HepG2 (cell line): Measurements from ENCODE around the gene DOCK1. TPM values are rescaled to one million over a fixed set of nuclear protein-coding genes. Genes with fewer than 3 reads are reported as not detected.

ENCODE experiments used
- BHLHE40 ChIP-seq: IDR thresholded peaks from 2 replicates; pipeline ENCODE4 v1.6.1; 2011; ENCODE audit warnings: low read length, improper control_type of control experiment
- CENPBD1 ChIP-seq: sonication (generic); formaldehyde crosslinking; IDR thresholded peaks from 2 replicates; pipeline ENCODE4 v1.8.0; 2022; ENCODE audit warnings: missing genetic modification reagents, low read depth, mild to moderate bottlenecking, borderline replicate concordance
- DMAP1 ChIP-seq: IDR thresholded peaks from 2 replicates; pipeline ENCODE4 v1.6.1; 2016
- FOSL2 ChIP-seq: sonication (generic); formaldehyde crosslinking; IDR thresholded peaks from 2 replicates; pipeline ENCODE4 v1.4.0; 2020; ENCODE audit warnings: missing genetic modification reagents
- JUN ChIP-seq: sonication (generic); formaldehyde crosslinking; IDR thresholded peaks from 2 replicates; pipeline ENCODE4 v1.4.0; 2020; ENCODE audit warnings: mild to moderate bottlenecking, missing genetic modification reagents
- PRDM10 ChIP-seq: sonication (generic); formaldehyde crosslinking; IDR thresholded peaks from 2 replicates; pipeline ENCODE4 v1.4.0; 2020; ENCODE audit warnings: low read depth, missing genetic modification reagents
- STAT6 ChIP-seq: sonication (generic); formaldehyde crosslinking; IDR thresholded peaks from 2 replicates; pipeline ENCODE4 v1.4.0; 2020; ENCODE audit warnings: missing genetic modification reagents, mild to moderate bottlenecking, borderline replicate concordance
- TFE3 ChIP-seq: IDR thresholded peaks from 2 replicates; pipeline ENCODE4 v1.6.1; 2016
- XRCC5 ChIP-seq: fragments of 200-400 bp; formaldehyde crosslinking; optimal IDR thresholded peaks from 2 replicates; pipeline ENCODE3; 2017; ENCODE audit warnings: mild to moderate bottlenecking, low read length
- YEATS4 ChIP-seq: sonication (generic); formaldehyde crosslinking; IDR thresholded peaks from 2 replicates; pipeline ENCODE4 v1.4.0; 2020; ENCODE audit warnings: missing genetic modification reagents, borderline replicate concordance
- ZBTB4 ChIP-seq: sonication (generic); formaldehyde crosslinking; IDR thresholded peaks from 2 replicates; pipeline ENCODE4 v1.4.0; 2020; ENCODE audit warnings: missing genetic modification reagents, mild to moderate bottlenecking, borderline replicate concordance
- ZNF503 ChIP-seq: sonication (generic); formaldehyde crosslinking; IDR thresholded peaks from 2 replicates; pipeline ENCODE4 v1.4.0; 2020; ENCODE audit warnings: missing genetic modification reagents
- ZNF605 ChIP-seq: sonication (generic); formaldehyde crosslinking; IDR thresholded peaks from 2 replicates; pipeline ENCODE4 v1.8.0; 2022; ENCODE audit warnings: mild to moderate bottlenecking, missing genetic modification reagents
- polyA plus RNA-seq, 8 experiments: library from polyadenylated mRNA; depleted of rRNA in 3 of 8; stranded (reverse) in 7 of 8; unstranded in 1 of 8; fragments of >200 nt; fragmentation: Illumina TruSeq in 4 of 8; extraction: Trizol in 4 of 8; gene quantifications; 2 replicates each; pipeline versions ENCODE4 v1.2.1 to v1.2.3, GENCODE V29; 2011 to 2016; ENCODE audit warnings: low read depth in 4 of 8, missing spikeins in 1 of 8, mixed read lengths in 1 of 8; ENCODE audit not compliant: insufficient read depth in 1 of 8
- total RNA-seq, 5 experiments: library from RNA; depleted of rRNA; stranded (reverse); fragments of >200 nt; fragmentation: Illumina TruSeq; extraction: Trizol; gene quantifications; 2 replicates each; pipeline ENCODE4 v1.2.3, GENCODE V29; 2016; ENCODE audit warnings: low read depth in 1 of 5

Gene DOCK1
- total and polyA plus RNA-seq, 2 of the 13 experiments (the other 11 are each of a cell fraction or from before 2014, with no cell fraction given) = 8.3 to 25.5 TPM

- 0 out of 2 replicates have a peak, but pooled peaks have one; percentile 25 for TF ChIP-seq ZNF503 (CRISPR knock-in tag)
- TF ChIP-seq XRCC5 = peak; percentile 14
- TF ChIP-seq ZBTB4 (CRISPR knock-in tag) = peak; percentile 39; the same call in 1 of the 2 replicates
- peak; percentile 71 for TF ChIP-seq FOSL2 (CRISPR knock-in tag)
- TF ChIP-seq PRDM10 (CRISPR knock-in tag) = peak; percentile 90
- TF ChIP-seq BHLHE40 = peak; percentile 96
- peak; percentile 71 for TF ChIP-seq YEATS4
- 0 out of 2 replicates have a peak, but pooled peaks have one; percentile 31 for TF ChIP-seq TFE3 (CRISPR knock-in tag)
- TF ChIP-seq STAT6 = 0 out of 2 replicates have a peak, but pooled peaks have one; percentile 42
- TF ChIP-seq ZNF605 = 0 out of 2 replicates have a peak, but pooled peaks have one; percentile 33
- TF ChIP-seq DMAP1 (CRISPR knock-in tag) = peak; percentile 31; the same call in 1 of the 2 replicates
- no peak for TF ChIP-seq CENPBD1 (CRISPR knock-in tag)
- TF ChIP-seq JUN = peak; percentile 55; the same call in 1 of the 2 replicates
These were observed 128.2 kb downstream of the DOCK1 start (continued) for GRCh38 chr10:127033216-127034033.
